C4-2B (cell line): Measurements from ENCODE around the gene EFHC2.
A peak's percentile ranks its signal among the peaks of the same experiment; 100 is the strongest.
"Not testable (repeated sequence)": the region's sequence is repeated elsewhere in the genome, so short reads cannot be mapped to it uniquely, and the experiment has no call there.

Experiments
- H3K27ac ChIP-seq: fragments of 450-650 bp; 2 replicates; pipeline ENCODE4 v1.5.1; 2017
- CTCF ChIP-seq: fragments of 450-650 bp; conservative IDR thresholded peaks from 2 replicates; pipeline ENCODE4 v1.5.1; 2017; ENCODE audit warnings: mild to moderate bottlenecking
- ZFX ChIP-seq: fragments of 450-650 bp; IDR thresholded peaks from 2 replicates; pipeline ENCODE4 v1.6.1; 2017

Gene EFHC2

GRCh38 chrX:44224760-44225159, 118.7 kb downstream of the EFHC2 start:
- H3K27ac ChIP-seq, result peak overlapping the region; percentile 73
- TF ChIP-seq CTCF (no peak), ZFX (no peak)

- H3K27ac ChIP-seq, result peak overlapping the region; percentile 63; the same call in 1 of the 2 replicates
- TF ChIP-seq ZFX, result no peak
- TF ChIP-seq CTCF, result no peak
These were observed 120.3 kb downstream of the EFHC2 start for GRCh38 chrX:44223150-44223549.

- TF ChIP-seq CTCF (no peak), ZFX (no peak)
- H3K27ac ChIP-seq, result no peak overlapping the region
These were observed 125.0 kb downstream of the EFHC2 start for GRCh38 chrX:44218465-44218864.

- H3K27ac ChIP-seq, result no peak overlapping the region
- TF ChIP-seq CTCF, result no peak
These were observed 127.3 kb downstream of the EFHC2 start for GRCh38 chrX:44216171-44216570.

GRCh38 chrX:44203791-44204190, 139.7 kb downstream of the EFHC2 start:
- TF ChIP-seq CTCF, result peak; percentile 30
- no peak for TF ChIP-seq ZFX
- no peak overlapping the region for H3K27ac ChIP-seq

- H3K27ac ChIP-seq, result no peak overlapping the region
- TF ChIP-seq CTCF (no peak), ZFX (no peak)
These were observed 140.9 kb downstream of the EFHC2 start for GRCh38 chrX:44202596-44202995.

GRCh38 chrX:44189116-44189515, 154.4 kb downstream of the EFHC2 start:
- TF ChIP-seq CTCF (no peak), ZFX (no peak)
- no peak overlapping the region for H3K27ac ChIP-seq

- H3K27ac ChIP-seq, result not testable (repeated sequence)
These were observed 155.6 kb downstream of the EFHC2 start for GRCh38 chrX:44187915-44188314.
